GM10248 (cell line): ENCODE results near the gene PMVK.
A peak's percentile ranks its signal among the peaks of the same experiment; 100 is the strongest.

Source experiments
- CTCF ChIA-PET: fragments of 300-600 bp; sonication (Branson Sonifier 250); formaldehyde crosslinking; extraction: SDS; loops from one replicate; lab custom pipeline; 2021; ENCODE audit warnings: antibody characterized with exemption; lab: Yijun Ruan, JAX
- POLR2A ChIA-PET: fragments of 350-650 bp; sonication (Branson Sonifier 250); formaldehyde crosslinking; extraction: SDS; loops from one replicate; lab custom pipeline; 2020; ENCODE audit warnings: antibody characterized with exemption; lab: Yijun Ruan, JAX
- DNase-seq: peaks from one replicate; pipeline ENCODE4 v3.0.0; 2012; ENCODE audit errors: extremely low spot score
- CTCF ChIP-seq: IDR thresholded peaks from 2 replicates; pipeline ENCODE4 v1.5.1; 2012; ENCODE audit warnings: mild to moderate bottlenecking, low read depth; ENCODE audit errors: extremely low read depth, missing control alignments, control extremely low read depth

The PMVK gene

DNA sequence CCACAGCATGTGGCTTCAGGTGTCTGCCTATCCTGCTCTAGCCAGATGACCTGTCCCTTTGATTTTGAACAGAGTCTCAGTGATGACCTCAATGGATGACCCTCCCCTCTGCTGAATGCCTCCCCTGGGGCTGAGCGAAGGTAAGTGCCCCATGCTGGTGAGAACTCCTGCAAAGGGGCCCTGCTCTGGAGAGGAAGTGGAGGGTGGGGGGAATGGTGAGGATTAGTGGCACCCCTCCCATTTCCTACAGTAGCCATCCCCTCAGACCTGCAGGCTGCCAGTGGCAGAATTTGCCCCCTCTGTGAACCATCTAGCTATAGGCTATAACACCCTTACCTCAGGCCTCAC lies 3.7 kb upstream of the PMVK start:
- POLR2A ChIA-PET, result interaction anchor here (1.0 to 2.1 kb wide), 2 partner anchors 34 to 61 kb away, joined by 3 to 6 read pairs; partner anchors contain the start of gene CKS1B
- no peak for TF ChIP-seq CTCF

DNA sequence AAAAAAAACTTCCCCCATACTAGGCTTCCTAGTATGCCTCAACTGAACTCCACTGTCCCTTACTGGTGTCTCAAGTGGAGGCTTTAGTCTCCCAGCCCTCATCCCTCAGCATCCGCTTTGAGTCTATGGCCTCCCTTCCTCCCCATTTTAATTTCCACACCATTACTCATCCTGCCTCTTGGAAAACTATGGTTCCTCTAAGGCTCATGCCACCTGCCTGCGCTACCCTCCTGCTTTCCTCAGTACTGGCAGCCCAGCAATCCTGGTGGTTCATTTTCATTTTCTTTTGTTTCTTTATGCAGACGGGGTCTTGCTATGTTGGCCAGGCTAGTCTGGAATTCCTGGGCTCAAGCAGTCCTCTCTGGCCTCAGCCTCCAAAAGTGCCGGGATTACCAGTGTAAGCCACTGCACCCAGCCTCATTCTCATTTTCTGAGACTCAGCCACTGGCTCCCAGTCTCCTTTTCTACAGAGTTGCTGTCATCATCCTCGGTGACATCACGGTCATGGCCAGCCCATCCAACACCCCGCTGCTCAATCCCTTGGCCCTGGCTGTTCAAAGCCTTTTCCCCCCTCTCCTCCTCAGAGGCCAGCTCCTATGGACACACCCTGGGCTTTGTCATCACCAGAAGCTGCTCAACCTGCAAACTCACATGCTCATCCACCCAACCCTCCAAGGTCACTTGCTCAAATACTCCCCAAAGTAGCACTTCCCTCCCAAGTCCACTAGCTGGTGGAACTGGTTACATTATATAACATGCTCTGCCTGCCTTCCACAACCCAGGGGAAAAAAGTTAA lies 2.3 kb upstream of the PMVK start:
- TF ChIP-seq CTCF, result no peak

More for the DNA sequence above, 3.7 kb upstream of the PMVK start:
- CTCF ChIA-PET, result interaction anchor here (1.0 to 1.6 kb wide), 5 partner anchors 121 to 380 kb away, joined by 3 to 9 read pairs (median 5); no protein-coding TSS in a partner anchor
- DNase-seq, result no peak

GRCh38 chr1:154937988-154938386 lies 1.5 kb upstream of the PMVK start:
- CTCF ChIA-PET, result interaction anchor here (1.3 to 2.6 kb wide), 6 partner anchors 9 to 77 kb away, joined by 3 to 7 read pairs (median 4); no protein-coding TSS in a partner anchor

More for the DNA sequence above, 2.3 kb upstream of the PMVK start:
- DNase-seq, result no peak
- ChIA-PET CTCF (interaction anchor here (1.3 to 2.6 kb wide), 3 partner anchors 8 to 78 kb away, joined by 3 to 7 read pairs (median 4); no protein-coding TSS in a partner anchor), POLR2A (interaction anchor here (0.6 to 2.1 kb wide), 3 partner anchors 13 to 67 kb away, joined by 3 to 6 read pairs (median 5); partner anchors contain the start of gene CKS1B)

DNA sequence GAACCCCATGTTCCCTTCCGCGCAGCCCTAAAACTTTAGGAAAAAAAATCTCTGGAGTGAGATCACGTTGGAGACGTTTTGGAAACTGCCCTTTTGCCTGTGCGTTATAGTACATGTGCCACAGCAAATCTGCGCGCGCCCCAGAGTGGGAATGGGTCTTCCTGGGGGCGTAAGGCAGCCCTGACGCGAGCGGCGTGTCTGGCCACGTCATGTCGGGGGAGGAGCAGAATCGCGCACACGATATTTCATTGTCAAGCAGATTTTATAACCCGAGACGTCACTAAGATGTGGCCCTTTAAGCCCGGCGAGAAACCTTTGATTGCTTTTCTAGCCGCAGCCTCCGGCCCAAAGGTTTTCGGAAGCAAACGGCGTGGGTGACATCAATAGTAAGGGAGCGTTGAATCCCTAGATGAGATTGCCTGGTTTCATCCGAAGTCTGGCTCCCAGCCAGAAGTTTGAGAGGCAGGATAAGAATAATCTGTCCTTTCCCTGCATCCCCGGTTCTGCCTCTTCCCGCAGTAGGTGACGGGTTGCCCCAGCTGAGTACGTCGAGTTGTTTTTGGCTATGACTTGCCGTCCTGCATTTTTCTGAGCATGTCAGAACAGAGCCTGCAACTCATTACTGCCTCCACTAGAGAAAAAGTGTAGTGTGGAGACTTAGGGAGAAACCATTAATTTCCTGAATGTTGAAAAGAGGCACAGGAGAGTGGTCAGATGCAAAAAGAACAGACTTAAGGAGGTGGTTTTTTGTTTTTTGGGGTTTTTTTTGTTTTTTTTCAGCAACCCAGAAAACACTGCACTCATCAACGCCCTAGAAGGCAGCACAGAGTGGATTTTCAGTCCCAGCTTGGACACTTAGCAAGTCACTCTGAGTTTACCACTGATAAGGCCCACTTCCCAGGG lies 817 bp upstream of the PMVK start:
- DNase-seq, result peak; percentile 86
- ChIA-PET POLR2A (interaction anchor here (1.0 to 1.7 kb wide), 7 partner anchors 11 to 447 kb away, joined by 3 to 9 read pairs (median 5); partner anchors contain the start of gene KCNN3), CTCF (interaction anchor here (1.0 to 2.6 kb wide), 25 partner anchors 10 to 458 kb away, joined by 3 to 18 read pairs (median 4); partner anchors contain the start of gene PYGO2)
- TF ChIP-seq CTCF, result no peak

More at GRCh38 chr1:154937988-154938386, 1.5 kb upstream of the PMVK start:
- POLR2A ChIA-PET, result interaction anchor here (1.0 kb wide), 1 partner anchor 14 kb away, joined by 5 read pairs; no protein-coding TSS in a partner anchor
- TF ChIP-seq CTCF, result no peak
- no peak for DNase-seq

GRCh38 chr1:154935749-154936554 lies 567 bp downstream of the PMVK start:
- POLR2A ChIA-PET, result interaction anchor here (0.5 to 1.7 kb wide), 12 partner anchors 9 to 446 kb away, joined by 3 to 9 read pairs (median 3); partner anchors contain the start of genes KCNN3 and PYGO2
- no peak for DNase-seq
- CTCF ChIA-PET, result interaction anchor here (0.7 to 2.9 kb wide), 30 partner anchors 8 to 457 kb away, joined by 3 to 18 read pairs (median 4); partner anchors contain the start of genes KCNN3 and PYGO2
- TF ChIP-seq CTCF, result no peak
